Limb (tissue), 2 donors: ENCODE data around the gene WWTR1.

Source experiments
- DNase-seq, 2 donors: peaks; one replicate each; pipeline ENCODE4 v3.0.0-alpha.2; 2016; ENCODE audit errors: extremely low spot score in 2 of 2

WWTR1 gene

GRCh38 chr3:149534671-149535332 is 123.0 kb downstream of the WWTR1 start:
- no peak for DNase-seq

GRCh38 chr3:149534082-149534481 is 123.7 kb downstream of the WWTR1 start:
- no peak for DNase-seq

GRCh38 chr3:149532489-149533180 is 125.2 kb downstream of the WWTR1 start:
- no peak for DNase-seq

GRCh38 chr3:149529099-149529498 is 128.7 kb downstream of the WWTR1 start:
- no peak for DNase-seq

- DNase-seq: no peak
Measured at GRCh38 chr3:149528340-149528650, 129.5 kb downstream of the WWTR1 start.

GRCh38 chr3:149527531-149528339 is 130.1 kb downstream of the WWTR1 start:
- no peak for DNase-seq

GRCh38 chr3:149523512-149524299 is 134.1 kb downstream of the WWTR1 start:
- DNase-seq: no peak

- DNase-seq: no peak
Measured at GRCh38 chr3:149519912-149520311, 137.9 kb downstream of the WWTR1 start.

- DNase-seq: no peak
Measured at GRCh38 chr3:149516920-149517319, 140.9 kb downstream of the WWTR1 start.

GRCh38 chr3:149515249-149515648 is 142.6 kb downstream of the WWTR1 start:
- DNase-seq: no peak

- DNase-seq: no peak
Measured at GRCh38 chr3:149514471-149514870, 143.4 kb downstream of the WWTR1 start.

GRCh38 chr3:149512073-149512782 is 145.6 kb downstream of the WWTR1 start:
- peak; percentile 75 to 81 for DNase-seq

- no peak for DNase-seq
Measured at GRCh38 chr3:149511040-149511626, 146.7 kb downstream of the WWTR1 start.

GRCh38 chr3:149510480-149510879 is 147.3 kb downstream of the WWTR1 start:
- DNase-seq: no peak

GRCh38 chr3:149509526-149509925 is 148.3 kb downstream of the WWTR1 start:
- no peak for DNase-seq

- no peak for DNase-seq
Measured at GRCh38 chr3:149507491-149508324, 150.1 kb downstream of the WWTR1 start.

GRCh38 chr3:149506965-149507364 is 150.9 kb downstream of the WWTR1 start:
- DNase-seq: no peak

- no peak for DNase-seq
Measured at GRCh38 chr3:149506540-149506939, 151.3 kb downstream of the WWTR1 start.

GRCh38 chr3:149502438-149502837 is 155.4 kb downstream of the WWTR1 start:
- DNase-seq: no peak

GRCh38 chr3:149501524-149501923 is 156.3 kb downstream of the WWTR1 start:
- no peak for DNase-seq
